Measurements from ENCODE around the gene GAL3ST2.
"Not testable (repeated sequence)": the region's sequence is repeated elsewhere in the genome, so short reads cannot be mapped to it uniquely, and the experiment has no call there.

GRCh38 chr2:241833756-241834526 is 57.3 kb downstream of the GAL3ST2 start:
- not testable (repeated sequence) for TF ChIP-seq CTCF (IDR thresholded peaks at IDR 0.05; ENCODE audit: borderline replicate concordance, extremely low read depth, low read length, poor library complexity, severe bottlenecking); EZH2 (IDR thresholded peaks at IDR 0.05; ENCODE audit: borderline replicate concordance, low read depth, low read length, severe bottlenecking)
